IPS-18a (cell line): ENCODE results near the gene CDK14.

ENCODE experiments used
- H3K27ac ChIP-seq: one replicate; pipeline ENCODE4 v1.5.1; 2013; ENCODE audit warnings: low read length
- H3K27me3 ChIP-seq: one replicate; pipeline ENCODE4 v1.6.1; 2013; ENCODE audit warnings: mild to moderate bottlenecking, low read length; ENCODE audit not compliant: control insufficient read depth, insufficient read depth
- H3K36me3 ChIP-seq: one replicate; pipeline ENCODE4 v1.6.1; 2013; ENCODE audit warnings: low read depth, low read length; ENCODE audit not compliant: control insufficient read depth
- H3K4me1 ChIP-seq: one replicate; pipeline ENCODE4 v1.6.1; 2013; ENCODE audit warnings: low read depth, low read length; ENCODE audit not compliant: control insufficient read depth
- H3K4me3 ChIP-seq: one replicate; pipeline ENCODE4 v1.5.1; 2013; ENCODE audit warnings: low read length
- H3K9ac ChIP-seq: one replicate; pipeline ENCODE4 v1.6.1; 2013; ENCODE audit warnings: mild to moderate bottlenecking, low read length, moderate library complexity
- H3K9me3 ChIP-seq: one replicate; pipeline ENCODE4 v1.6.1; 2013; ENCODE audit warnings: low read depth, low read length; ENCODE audit not compliant: control insufficient read depth

The CDK14 gene

DNA sequence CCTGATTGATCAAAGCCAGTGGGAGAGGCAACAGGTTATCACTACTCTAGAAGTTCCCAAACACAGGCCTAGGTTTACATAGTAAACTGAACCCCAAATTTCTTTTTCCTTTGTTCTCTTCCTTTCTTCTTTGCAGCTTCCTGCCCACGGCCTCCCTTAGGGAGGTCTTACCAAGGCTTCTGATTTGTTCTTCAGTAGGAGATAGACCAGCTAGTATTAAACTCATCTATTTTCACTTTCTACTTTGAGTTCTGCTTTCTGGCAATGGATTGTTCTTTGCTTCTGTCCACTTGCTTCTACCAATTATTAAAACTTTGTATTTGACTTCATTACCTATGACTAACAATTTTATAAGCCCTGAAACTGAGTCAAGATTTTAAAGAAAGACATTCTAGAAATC, 417.0 kb downstream of the CDK14 start:
- Histone ChIP-seq H3K27me3 (no peaks in the 10 kb centered on the region), H3K9ac (no peak overlapping the region), H3K9me3 (no peaks in the 10 kb centered on the region), H3K36me3 (no peaks in the 10 kb centered on the region), H3K4me1 (peaks cover 7% of the 10 kb centered on the region), H3K4me3 (no peak overlapping the region), H3K27ac (no peak overlapping the region)

DNA sequence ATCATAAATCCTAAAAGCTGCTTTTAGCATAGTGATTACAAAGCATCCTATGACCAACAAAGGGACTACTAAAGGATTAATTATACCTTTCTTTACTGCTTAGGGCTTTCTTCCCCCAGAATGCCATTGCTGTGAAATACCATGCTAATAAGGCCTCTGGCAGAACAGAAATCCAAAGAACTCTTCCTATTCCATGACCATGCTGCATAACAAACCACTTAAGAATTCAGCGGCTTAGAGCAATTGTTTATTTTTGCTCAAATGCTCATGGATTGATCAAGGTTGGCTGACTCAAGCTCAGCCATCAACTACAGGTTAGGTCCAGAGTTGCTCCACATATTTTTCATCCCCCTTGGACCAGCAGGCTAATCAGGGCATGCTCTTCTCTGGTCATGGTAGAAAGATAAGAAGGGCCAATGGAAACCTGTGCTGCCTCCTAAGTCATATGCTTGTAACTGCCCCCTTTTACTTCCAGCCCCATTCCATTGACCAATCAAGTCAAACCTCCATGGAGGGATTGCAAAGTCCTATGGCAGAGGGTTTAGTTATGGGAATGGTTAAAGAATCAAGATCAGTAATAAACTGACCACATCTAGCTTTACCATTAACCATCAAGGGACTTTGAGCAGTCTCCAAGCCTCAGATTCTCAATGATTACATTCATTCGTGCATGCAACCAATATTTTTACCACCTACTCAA, 423.7 kb downstream of the CDK14 start:
- Histone ChIP-seq H3K36me3 (no peaks in the 10 kb centered on the region), H3K4me3 (no peak overlapping the region), H3K27ac (no peak overlapping the region)

DNA sequence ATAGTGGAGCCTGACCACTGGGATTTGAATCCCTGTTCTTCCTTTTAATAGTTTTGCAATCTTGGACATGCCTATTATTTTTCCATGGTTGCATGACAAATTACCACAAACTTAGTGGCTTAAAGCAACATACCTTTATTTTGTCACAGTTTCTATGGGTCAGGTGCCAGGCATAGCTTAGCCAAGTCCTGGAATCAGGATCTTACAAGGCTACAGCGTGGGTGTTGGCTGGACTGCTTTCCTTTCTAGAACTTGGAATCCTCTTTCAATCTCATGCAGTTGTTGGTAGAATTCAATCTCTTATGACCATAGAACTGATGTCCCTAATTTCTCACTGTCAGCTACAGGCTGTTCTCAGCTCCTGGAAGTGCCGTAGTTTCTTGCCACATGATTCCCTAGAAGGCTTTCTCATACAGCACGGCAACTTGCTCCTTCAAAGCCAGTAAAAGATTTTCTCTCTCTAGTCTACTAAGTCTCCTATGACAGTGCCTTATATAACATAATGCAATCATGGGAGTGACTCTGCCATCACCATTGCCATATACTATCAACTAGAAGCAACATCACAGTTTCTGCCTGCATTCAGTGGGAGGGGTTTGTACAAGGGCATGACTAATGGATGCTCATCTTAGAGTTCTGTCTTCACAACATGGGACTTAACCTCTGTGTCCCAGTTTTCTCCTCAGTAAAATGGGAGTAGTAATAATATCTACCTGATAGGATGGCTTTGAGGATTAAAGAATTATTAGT, 424.7 kb downstream of the CDK14 start:
- H3K9ac ChIP-seq, result no peak overlapping the region
- no peaks in the 10 kb centered on the region for H3K4me1 ChIP-seq
- H3K27me3 ChIP-seq, result no peaks in the 10 kb centered on the region
- no peaks in the 10 kb centered on the region for H3K36me3 ChIP-seq
- no peak overlapping the region for H3K27ac ChIP-seq
- no peaks in the 10 kb centered on the region for H3K9me3 ChIP-seq
- no peak overlapping the region for H3K4me3 ChIP-seq

More for the DNA sequence above, 423.7 kb downstream of the CDK14 start:
- H3K27me3 ChIP-seq, result no peaks in the 10 kb centered on the region
- no peaks in the 10 kb centered on the region for H3K4me1 ChIP-seq
- no peaks in the 10 kb centered on the region for H3K9me3 ChIP-seq
- H3K9ac ChIP-seq, result no peak overlapping the region

DNA sequence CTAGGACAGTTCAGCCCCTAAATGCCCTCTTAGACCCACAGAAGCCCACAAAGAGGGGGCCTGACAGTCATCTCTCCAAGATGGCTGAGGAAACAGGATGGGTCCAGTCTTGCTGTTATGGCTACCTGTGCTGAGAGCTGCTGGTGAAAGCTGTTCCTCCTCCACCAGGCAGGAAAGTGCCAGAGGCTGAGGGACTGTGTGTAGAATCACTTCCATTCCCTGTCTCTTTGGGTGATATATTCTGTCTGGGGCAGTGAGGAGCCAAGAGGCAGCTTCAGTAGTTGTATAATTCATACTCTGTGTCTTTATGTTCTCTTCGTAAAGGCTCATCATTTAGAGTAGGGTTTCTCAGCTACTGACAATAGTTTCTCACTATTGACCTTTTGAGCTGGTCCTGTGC, 425.8 kb downstream of the CDK14 start:
- Histone ChIP-seq H3K4me3 (no peak overlapping the region), H3K27ac (no peak overlapping the region), H3K4me1 (no peaks in the 10 kb centered on the region), H3K9me3 (no peaks in the 10 kb centered on the region), H3K36me3 (no peaks in the 10 kb centered on the region), H3K9ac (no peak overlapping the region), H3K27me3 (no peaks in the 10 kb centered on the region)

DNA sequence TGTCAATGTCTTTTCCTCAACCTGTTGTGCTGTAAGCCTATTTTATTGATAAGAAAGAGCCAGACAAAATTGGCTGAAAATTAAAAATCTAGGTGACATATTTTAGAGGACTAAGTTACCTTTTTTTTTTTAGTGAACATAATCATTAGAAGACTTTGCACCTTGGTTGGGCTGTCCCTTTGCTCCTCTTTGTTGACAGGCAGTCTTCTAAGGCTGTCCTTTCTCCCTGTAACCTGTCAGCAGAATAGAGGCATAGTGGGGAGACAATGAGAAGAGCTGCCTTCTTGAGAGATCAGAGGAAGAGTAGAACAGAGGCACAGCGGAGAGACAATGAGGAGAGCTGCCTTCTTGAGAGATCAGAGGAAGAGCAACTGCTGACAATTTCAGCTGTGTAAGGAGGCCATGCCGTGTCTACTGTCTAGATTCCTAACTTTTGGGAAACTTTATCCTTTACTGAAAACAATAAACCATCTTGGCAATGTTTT, 429.8 kb downstream of the CDK14 start:
- Histone ChIP-seq H3K9me3 (no peaks in the 10 kb centered on the region), H3K27me3 (no peaks in the 10 kb centered on the region), H3K36me3 (no peaks in the 10 kb centered on the region), H3K4me3 (no peak overlapping the region), H3K4me1 (peaks cover 10% of the 10 kb centered on the region), H3K9ac (no peak overlapping the region), H3K27ac (no peak overlapping the region)

- Histone ChIP-seq H3K36me3 (no peaks in the 10 kb centered on the region), H3K4me1 (peaks cover 25% of the 10 kb centered on the region), H3K4me3 (no peak overlapping the region), H3K27me3 (no peaks in the 10 kb centered on the region), H3K9ac (no peak overlapping the region), H3K27ac (no peak overlapping the region), H3K9me3 (no peaks in the 10 kb centered on the region)
Observed at GRCh38 chr7:91029688-91030087, 433.6 kb downstream of the CDK14 start.

DNA sequence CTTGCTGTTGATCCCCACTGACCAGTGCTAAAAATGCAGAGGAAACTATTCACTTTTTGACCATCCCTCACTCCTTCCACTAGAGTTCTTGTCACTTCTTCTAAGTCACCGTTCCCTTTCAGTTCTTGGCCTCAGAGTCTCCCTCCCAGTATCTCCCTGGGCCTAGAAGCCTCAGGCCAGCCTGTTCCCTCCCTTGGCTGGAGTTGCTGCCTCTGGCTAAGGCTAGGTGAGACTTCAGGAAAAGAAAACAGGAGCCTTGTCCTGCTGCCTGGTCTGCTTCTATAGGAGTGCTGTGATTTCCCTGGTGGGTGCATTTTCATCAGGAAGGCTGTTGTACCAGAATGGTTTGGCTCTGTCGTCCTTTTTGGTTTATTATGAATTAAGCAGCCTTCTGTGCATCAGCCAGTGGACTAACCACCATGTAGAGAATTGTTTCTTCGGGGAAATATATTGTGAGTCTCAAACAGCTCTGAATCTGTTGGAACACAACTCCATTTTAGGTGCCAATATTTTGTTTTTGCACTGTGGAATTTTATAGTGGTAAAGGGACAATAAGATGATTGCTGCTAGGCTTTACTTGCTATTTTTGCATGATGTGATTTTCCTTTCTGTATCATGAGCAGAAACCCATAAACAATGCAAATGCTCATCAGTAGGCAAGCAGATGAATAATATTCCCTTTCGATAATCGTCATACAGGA, 434.7 kb downstream of the CDK14 start:
- H3K27ac ChIP-seq, result no peak overlapping the region

DNA sequence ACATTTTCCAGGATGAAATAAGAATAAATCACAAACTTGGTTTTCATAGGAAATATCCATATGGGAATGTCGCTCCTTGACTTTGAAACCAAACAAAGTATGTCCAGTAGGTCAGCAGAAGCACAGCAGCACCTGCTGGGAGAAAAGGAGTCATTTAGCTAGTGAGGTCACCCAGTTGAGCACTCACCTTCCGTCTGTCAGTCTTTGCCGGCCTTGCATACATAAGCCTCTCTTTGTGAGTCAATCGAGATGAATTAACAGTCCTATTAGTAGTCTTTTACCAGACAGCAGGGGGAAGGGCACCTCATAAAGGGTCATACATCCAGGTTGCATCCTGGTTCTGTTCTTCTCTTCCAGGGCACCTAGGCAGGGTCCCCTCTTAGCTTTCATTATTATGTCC, 435.6 kb downstream of the CDK14 start:
- Histone ChIP-seq H3K27me3 (no peaks in the 10 kb centered on the region), H3K36me3 (no peaks in the 10 kb centered on the region), H3K27ac (no peak overlapping the region), H3K9ac (no peak overlapping the region), H3K4me3 (no peak overlapping the region), H3K4me1 (peaks cover 25% of the 10 kb centered on the region), H3K9me3 (no peaks in the 10 kb centered on the region)

More for the DNA sequence above, 434.7 kb downstream of the CDK14 start:
- H3K36me3 ChIP-seq, result no peaks in the 10 kb centered on the region
- no peak overlapping the region for H3K9ac ChIP-seq
- H3K27me3 ChIP-seq, result no peaks in the 10 kb centered on the region
- H3K4me1 ChIP-seq, result peaks cover 25% of the 10 kb centered on the region
- no peak overlapping the region for H3K4me3 ChIP-seq
- no peaks in the 10 kb centered on the region for H3K9me3 ChIP-seq

DNA sequence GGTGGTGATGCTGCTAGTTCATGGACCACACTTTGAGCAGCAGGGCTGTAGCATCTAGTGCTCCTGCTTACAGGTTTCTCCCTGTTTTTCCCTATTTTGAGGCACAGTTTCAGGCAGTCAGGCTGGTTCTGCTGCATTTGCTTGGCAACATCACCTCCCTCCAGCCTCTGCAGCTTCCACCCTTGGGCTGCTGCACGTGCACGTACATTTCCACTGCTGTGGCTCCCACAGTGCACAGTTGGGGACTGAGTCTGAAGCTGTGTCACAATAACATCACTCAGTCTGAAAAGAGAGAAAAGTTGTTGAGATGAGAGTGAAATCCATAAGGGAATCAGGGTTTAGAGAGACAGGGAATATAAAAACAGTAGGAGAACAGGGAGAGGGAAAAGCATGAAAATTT, 437.5 kb downstream of the CDK14 start:
- Histone ChIP-seq H3K9ac (no peak overlapping the region), H3K27ac (no peak overlapping the region), H3K27me3 (no peaks in the 10 kb centered on the region), H3K9me3 (no peaks in the 10 kb centered on the region), H3K36me3 (no peaks in the 10 kb centered on the region), H3K4me1 (peaks cover 25% of the 10 kb centered on the region), H3K4me3 (no peak overlapping the region)

DNA sequence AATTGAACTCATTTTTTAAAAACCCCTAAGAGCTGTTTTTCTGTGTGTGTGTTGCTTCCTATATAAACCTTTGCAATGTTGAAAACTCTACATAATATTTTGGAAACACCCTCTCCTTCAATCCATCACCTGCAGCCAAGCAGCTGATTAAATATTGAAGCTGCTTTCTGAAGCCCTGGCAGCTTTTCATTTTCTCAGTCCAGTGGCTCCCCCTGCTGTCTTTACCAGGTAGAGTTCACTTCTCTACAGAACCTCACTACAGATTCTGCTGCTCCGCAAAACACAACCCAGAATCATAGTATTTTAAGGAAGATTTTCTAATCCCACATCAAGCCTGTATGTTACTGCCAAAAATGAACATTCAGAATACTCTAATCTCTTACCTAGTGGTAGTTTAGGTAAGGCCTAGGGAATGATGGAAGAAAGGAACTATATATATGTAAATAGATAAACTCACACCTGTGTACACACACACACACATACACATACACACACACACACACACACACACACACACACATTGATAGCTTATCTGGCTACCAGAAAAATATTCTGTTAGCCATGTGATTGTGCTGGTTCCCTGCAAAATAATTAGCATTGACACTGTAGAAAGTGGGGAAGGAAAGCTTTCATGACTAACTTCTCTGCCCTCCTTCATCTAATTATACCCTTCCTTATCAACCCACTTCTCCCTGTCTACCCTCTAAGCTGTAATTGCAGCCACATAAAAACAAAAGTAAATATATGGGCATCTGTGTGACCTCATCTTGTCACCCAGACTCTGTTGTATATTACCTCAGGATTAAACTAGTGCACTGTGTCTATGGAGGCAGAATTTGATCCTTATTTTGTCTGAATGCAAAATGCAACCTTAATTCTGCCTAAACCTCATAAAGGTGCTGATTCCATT, 438.6 kb downstream of the CDK14 start:
- Histone ChIP-seq H3K4me1 (peaks cover 25% of the 10 kb centered on the region), H3K27me3 (no peaks in the 10 kb centered on the region), H3K9me3 (no peaks in the 10 kb centered on the region), H3K27ac (no peak overlapping the region), H3K36me3 (no peaks in the 10 kb centered on the region), H3K9ac (no peak overlapping the region), H3K4me3 (no peak overlapping the region)

- Histone ChIP-seq H3K27me3 (no peaks in the 10 kb centered on the region), H3K9ac (no peak overlapping the region), H3K36me3 (no peaks in the 10 kb centered on the region), H3K4me1 (peaks cover 19% of the 10 kb centered on the region), H3K9me3 (no peaks in the 10 kb centered on the region), H3K4me3 (no peak overlapping the region), H3K27ac (no peak overlapping the region)
Observed at GRCh38 chr7:91039033-91039432, 442.9 kb downstream of the CDK14 start.
